Activated CD4-positive, alpha-beta T cell treated with anti-CD3 and anti-CD28 coated beads, Interleukin-2, amount 50 U/mL, for 24 hours (primary cell): ENCODE measurements around the gene VIL1.

Source experiments
- DNase-seq, 2 donors: peaks; one replicate each; pipeline ENCODE4 v3.0.0-alpha.2; 2020; ENCODE audit warnings: low read depth in 1 of 2, low spot score in 1 of 2

The VIL1 gene

GRCh38 chr2:218405086-218405745 lies 13.7 kb upstream of the VIL1 start:
- no peak for DNase-seq

DNA sequence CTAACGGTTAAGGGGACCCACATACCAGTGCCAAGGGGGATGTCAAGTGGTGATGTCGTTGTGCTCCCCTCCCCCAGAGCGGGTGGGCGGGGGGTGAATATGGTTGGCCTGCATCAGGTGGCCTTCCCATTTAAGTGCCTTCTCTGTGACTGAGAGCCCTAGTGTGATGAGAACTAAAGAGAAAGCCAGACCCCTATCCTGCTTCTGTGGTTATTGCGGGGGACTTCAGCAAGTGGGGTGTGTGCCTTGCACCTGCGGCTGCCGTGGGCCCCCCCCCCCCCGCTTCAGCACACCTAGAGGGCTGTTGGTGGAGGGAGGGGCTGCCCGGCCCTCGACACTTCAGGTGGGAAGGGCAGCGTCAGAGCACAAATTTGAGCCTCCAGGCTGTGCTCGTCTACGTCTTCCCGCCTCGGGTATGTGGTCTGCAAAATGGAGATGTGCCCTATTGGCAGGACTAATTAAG lies 13.1 kb upstream of the VIL1 start:
- DNase-seq: no peak

DNA sequence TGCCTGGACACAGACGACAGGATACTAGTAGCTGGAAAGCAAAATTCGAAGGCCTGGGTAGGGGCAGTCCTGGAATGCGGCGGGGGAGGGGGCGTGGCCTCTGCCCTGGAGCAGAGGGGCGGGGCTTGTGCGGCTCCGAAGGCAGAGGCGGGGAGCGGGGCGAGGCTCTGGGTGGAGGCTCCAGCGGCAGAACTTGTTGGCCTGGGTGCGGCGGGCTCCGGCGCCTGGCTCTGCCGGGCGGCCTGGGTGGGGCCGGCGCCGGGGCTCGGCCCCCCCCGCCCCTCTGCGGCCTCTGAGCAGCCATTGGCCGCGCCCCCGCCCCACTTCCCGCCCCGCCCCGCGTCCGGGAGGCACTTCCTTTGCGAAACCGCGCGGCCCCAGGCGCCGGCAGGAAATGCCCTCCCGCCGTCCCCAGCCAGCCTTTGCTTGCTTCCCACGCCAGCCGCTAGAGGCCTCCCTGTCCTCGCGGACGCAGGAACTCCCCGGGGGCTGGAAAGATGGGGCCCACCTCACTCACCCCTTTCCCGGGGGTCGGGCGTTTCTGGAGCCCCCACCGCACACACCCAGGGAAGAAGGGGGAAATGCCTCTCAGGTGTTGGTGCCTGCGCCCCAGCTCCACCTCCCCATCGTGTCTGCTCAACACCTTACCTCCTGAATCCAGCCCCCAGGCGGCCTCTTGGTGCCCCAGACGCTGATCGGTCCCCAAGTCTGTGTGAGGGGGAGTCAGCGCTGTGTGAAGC lies 12.5 kb upstream of the VIL1 start:
- DNase-seq: peak; percentile 75 to 88

- DNase-seq: peak in 1 of 2 donors; percentile 54
These were observed 11.8 kb upstream of the VIL1 start for GRCh38 chr2:218406949-218407618.

- DNase-seq: no peak
These were observed 11.2 kb upstream of the VIL1 start for GRCh38 chr2:218407717-218408116.

DNA sequence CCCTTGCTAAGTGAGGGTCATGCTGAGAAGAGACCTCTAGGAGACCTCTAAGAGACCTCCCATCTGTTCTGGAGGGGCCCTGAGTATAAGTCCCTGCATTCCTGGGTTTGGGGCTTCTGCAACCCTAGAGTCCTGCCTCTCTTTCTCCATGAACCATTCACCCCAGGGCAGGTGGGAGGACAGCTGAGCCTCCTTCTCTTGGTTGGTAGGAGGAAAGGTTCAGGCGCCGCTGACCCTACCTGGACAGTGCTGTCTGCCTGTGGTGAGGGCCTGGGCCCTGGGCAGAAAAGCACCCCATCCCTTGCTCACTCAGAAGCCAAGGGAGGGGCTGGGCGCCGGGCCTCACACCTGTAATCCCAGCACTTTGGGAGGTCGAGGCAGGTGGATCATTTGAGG lies 604 bp upstream of the VIL1 start:
- no peak for DNase-seq

GRCh38 chr2:218419630-218420216 lies 800 bp downstream of the VIL1 start:
- DNase-seq: no peak

DNA sequence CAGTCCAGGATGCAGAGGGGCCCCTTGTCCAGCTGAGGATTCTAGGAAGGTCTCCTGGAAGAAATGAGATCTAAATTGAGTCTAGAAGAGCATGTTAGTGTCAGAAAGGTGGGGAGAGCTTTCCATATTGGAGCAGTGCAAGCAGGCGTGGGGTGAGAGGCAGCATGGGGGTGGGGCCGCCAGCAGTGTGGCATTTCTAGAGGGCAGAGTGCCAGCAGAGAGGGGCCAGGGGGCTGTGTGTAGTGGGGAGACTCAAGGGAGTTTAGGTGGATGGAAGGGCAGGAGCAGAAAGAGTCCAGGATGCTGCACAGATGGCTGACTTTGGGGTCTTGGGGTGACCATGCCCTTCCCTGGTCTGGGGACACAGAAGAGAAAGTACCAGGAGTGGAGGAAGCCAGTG lies 2.1 kb downstream of the VIL1 start:
- DNase-seq: no peak

- no peak for DNase-seq
These were observed 3.6 kb downstream of the VIL1 start for GRCh38 chr2:218422403-218423086.

- DNase-seq: no peak
These were observed 4.7 kb downstream of the VIL1 start for GRCh38 chr2:218423584-218423983.

DNA sequence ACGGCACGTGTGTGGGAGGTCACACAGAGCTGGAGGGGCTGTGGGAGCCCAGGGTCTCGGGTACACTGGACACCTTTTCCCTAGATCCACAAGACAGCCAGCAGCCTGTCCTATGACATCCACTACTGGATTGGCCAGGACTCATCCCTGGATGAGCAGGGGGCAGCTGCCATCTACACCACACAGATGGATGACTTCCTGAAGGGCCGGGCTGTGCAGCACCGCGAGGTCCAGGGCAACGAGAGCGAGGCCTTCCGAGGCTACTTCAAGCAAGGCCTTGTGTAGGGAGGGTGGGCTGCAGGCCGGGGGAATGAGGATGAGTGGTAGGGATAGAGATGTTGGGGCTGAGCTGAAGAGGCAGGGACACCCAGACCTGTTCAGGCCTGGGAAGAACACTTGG lies 6.6 kb downstream of the VIL1 start:
- no peak for DNase-seq

DNA sequence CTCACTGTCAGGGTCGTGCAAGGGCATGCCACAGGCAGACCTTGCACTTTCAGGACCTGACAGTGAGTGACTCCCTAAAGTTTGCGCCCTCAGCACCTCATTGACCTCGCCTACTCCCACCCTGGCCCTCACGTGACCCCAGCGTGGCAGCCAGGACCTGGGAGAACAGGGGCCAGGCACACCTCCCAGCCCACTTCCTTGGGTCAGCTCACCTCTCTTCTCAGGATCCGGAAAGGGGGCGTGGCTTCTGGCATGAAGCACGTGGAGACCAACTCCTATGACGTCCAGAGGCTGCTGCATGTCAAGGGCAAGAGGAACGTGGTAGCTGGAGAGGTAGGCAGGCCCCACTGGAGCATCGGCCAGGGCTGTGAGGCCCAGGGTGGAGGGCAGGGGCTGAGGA lies 8.8 kb downstream of the VIL1 start:
- no peak for DNase-seq

GRCh38 chr2:218428846-218429558 lies 10.1 kb downstream of the VIL1 start:
- no peak for DNase-seq

- DNase-seq: no peak
These were observed 11.2 kb downstream of the VIL1 start for GRCh38 chr2:218429911-218430692.

DNA sequence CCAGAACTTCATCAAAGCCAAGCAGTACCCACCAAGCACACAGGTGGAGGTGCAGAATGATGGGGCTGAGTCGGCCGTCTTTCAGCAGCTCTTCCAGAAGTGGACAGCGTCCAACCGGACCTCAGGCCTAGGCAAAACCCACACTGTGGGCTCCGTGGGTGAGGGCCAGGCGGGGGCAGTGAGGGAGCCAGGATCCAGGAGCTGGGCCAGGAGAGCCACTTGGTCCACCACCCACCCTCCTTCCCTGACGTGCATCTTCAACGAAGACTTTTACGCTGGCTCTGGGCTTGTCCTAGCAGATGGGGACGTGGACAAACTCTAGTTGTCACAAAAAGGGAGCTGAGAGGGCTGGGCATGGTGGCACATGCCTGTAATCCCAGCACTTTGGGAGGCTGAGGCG lies 11.8 kb downstream of the VIL1 start:
- no peak for DNase-seq

GRCh38 chr2:218431878-218432277 lies 13.0 kb downstream of the VIL1 start:
- DNase-seq: no peak

DNA sequence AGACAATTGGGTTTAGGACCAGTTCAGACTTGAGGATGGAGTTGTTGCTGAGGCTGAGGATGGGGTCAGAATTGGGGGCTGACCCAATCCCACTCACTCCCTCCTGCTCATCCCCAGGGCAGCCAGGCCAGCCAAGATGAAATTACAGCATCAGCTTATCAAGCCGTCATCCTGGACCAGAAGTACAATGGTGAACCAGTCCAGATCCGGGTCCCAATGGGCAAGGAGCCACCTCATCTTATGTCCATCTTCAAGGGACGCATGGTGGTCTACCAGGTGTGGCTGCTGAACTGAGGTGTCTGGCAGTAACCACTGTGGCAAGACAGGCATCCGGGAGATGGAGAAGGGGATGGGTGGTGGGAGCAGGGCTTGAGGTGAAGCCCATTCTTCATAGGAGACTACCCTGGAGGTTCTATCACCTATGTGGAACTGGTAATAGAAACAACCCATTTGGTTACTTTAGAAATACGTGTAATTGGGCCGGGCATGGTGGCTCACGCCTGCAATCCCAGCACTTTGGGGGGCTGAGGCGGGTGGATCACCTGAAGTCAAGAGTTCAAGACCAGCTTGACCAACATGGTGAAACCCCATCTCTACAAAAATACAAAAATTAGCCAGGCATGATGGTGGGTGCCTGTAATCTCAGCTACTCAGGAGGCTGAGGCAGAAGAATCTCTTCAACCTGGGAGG lies 13.9 kb downstream of the VIL1 start:
- no peak for DNase-seq

GRCh38 chr2:218434456-218434855 lies 15.5 kb downstream of the VIL1 start:
- no peak for DNase-seq
